ENCODE results near the gene FGF16.

DNA sequence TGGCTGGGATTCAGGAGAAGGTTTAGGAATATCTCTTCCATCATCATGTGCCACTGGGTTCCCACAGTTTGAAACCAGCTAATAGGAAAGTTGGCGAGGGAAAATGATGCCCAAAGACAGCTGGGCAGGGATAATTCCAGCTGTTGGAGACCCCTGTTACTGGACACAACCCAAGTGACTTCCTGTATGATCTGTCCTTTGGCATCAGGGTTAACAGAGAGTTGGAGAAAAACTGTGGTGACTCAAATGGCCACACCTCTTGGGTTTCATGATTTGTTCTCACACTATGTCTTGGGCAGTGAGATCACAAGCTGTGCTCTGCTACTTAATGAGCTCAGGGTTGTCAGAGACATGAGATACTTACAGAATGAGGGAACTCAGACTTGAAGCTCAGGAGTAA is 3.8 kb downstream of the FGF16 start:
- TF ChIP-seq, protein P1, sequence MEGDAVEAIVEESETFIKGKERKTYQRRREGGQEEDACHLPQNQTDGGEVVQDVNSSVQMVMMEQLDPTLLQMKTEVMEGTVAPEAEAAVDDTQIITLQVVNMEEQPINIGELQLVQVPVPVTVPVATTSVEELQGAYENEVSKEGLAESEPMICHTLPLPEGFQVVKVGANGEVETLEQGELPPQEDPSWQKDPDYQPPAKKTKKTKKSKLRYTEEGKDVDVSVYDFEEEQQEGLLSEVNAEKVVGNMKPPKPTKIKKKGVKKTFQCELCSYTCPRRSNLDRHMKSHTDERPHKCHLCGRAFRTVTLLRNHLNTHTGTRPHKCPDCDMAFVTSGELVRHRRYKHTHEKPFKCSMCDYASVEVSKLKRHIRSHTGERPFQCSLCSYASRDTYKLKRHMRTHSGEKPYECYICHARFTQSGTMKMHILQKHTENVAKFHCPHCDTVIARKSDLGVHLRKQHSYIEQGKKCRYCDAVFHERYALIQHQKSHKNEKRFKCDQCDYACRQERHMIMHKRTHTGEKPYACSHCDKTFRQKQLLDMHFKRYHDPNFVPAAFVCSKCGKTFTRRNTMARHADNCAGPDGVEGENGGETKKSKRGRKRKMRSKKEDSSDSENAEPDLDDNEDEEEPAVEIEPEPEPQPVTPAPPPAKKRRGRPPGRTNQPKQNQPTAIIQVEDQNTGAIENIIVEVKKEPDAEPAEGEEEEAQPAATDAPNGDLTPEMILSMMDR (IDR thresholded peaks at IDR 0.05 in 8 of 11, conservative IDR thresholded peaks at IDR 0.05 in 3 of 11): no peak
- TF ChIP-seq POLR2A (IDR thresholded peaks at IDR 0.05) (no peak), POLR2AphosphoS5 (IDR thresholded peaks at IDR 0.05) (no peak)

Measured in spleen (tissue), 7 donors.